ENCODE data around the gene PIGX. TPM values are rescaled to one million over a fixed set of nuclear protein-coding genes. Genes with fewer than 3 reads are reported as not detected.
A peak's percentile ranks its signal among the peaks of the same experiment; 100 is the strongest.

Gene PIGX
- total RNA-seq: 26.7 and 27.2 TPM in 2 replicates

GRCh38 chr3:196711838-196712513 lies at the start of gene PIGX, which contains the start of gene CEP19:
TSS of gene PIGX (plus strand) at chr3:196712377.
TSS of gene CEP19 (minus strand) at chr3:196712250. CDS start at chr3:196708657, 3,593 bp downstream.

GRCh38 chr3:196739671-196740480 lies 27.7 kb downstream of the PIGX start, which contains the start of gene PAK2:
TSS of gene PAK2 (plus strand) at chr3:196739857. CDS start at chr3:196782647, 42,790 bp downstream.

Small RNA genes lying within 50 kb of the gene (small RNA-seq; reads per million reads assigned to genes)
- gene RNU4-89P: 0.12 reads per million
- 2.5 reads per million, percentile 83 among the genes with 10 or more reads in this experiment for gene RNU6-42P
- not detected for gene RNU6-646P

Other genes with a start within 250 kb of the PIGX start
- 13.7 and 14.7 TPM in 2 replicates for gene RNF168, start 208.6 kb upstream of the PIGX start, total RNA-seq
- not detected in 2 replicates for gene SMCO1, start 197.0 kb upstream of the PIGX start, total RNA-seq
- gene WDR53, start 143.8 kb upstream of the PIGX start, total RNA-seq: 5.4 and 5.5 TPM in 2 replicates
- gene FBXO45, start 143.7 kb upstream of the PIGX start, total RNA-seq: 7.5 and 7.9 TPM in 2 replicates
- gene NRROS, start 72.7 kb upstream of the PIGX start, total RNA-seq: not detected in 2 replicates
- gene CEP19, start 127 bp upstream of the PIGX start, total RNA-seq: 1.1 and 2.0 TPM in 2 replicates
- 43.9 and 68.3 TPM in 2 replicates for gene PAK2, start 27.5 kb downstream of the PIGX start, total RNA-seq
- gene SENP5, start 155.5 kb downstream of the PIGX start, total RNA-seq: 37.7 and 48.0 TPM in 2 replicates
- 36.3 and 41.2 TPM in 2 replicates for gene NCBP2, start 230.2 kb downstream of the PIGX start, total RNA-seq